Tibial nerve (tissue), 4 donors: ENCODE data around the gene KCNE3. TPM values are rescaled to one million over a fixed set of nuclear protein-coding genes. Genes with fewer than 3 reads are reported as not detected.
A peak's percentile ranks its signal among the peaks of the same experiment; 100 is the strongest.

Experiments
- DNase-seq, 2 donors: peaks; one replicate each; pipeline ENCODE4 v3.0.0-alpha.2; 2019; ENCODE audit warnings: low spot score in 2 of 2
- H3K27ac ChIP-seq, 4 donors: fragments of 200-600 bp; sonication (generic) in 3 of 4; one replicate each; pipeline ENCODE4 v1.5.1; 2017 to 2019; ENCODE audit warnings: mild to moderate bottlenecking in 1 of 4
- H3K27me3 ChIP-seq, 2 donors: fragments of 200-600 bp; sonication (generic) in 1 of 2; one replicate each; pipeline versions ENCODE4 v1.5.1 to v1.6.0; 2017 to 2019
- H3K36me3 ChIP-seq, 3 donors: fragments of 200-600 bp; sonication (generic); one replicate each; pipeline ENCODE4 v1.5.1; 2018 to 2019
- H3K4me1 ChIP-seq, 4 donors: fragments of 200-600 bp; sonication (generic) in 3 of 4; one replicate each; pipeline ENCODE4 v1.5.1; 2017 to 2019
- H3K4me3 ChIP-seq, 4 donors: fragments of 200-600 bp; sonication (generic) in 3 of 4; one replicate each; pipeline ENCODE4 v1.5.1; 2017 to 2019; ENCODE audit warnings: mild to moderate bottlenecking in 1 of 4, moderate library complexity in 1 of 4
- H3K9me3 ChIP-seq, 4 donors: fragments of 200-600 bp; sonication (generic) in 3 of 4; one replicate each; pipeline ENCODE4 v1.5.1; 2017 to 2019
- EP300 ChIP-seq, 2 donors: sonication (generic); formaldehyde crosslinking; IDR thresholded peaks; one replicate each; pipeline ENCODE4 v1.6.1; 2017; ENCODE audit warnings: antibody characterized with exemption in 2 of 2, mild to moderate bottlenecking in 1 of 2
- POLR2A ChIP-seq, 2 donors: fragments of 450-650 bp; IDR thresholded peaks; one replicate each; pipeline ENCODE4 v1.6.1; 2017; ENCODE audit warnings: antibody characterized with exemption in 2 of 2, mild to moderate bottlenecking in 2 of 2, moderate library complexity in 2 of 2
- WGBS, 2 donors: methylation state at CpG; one replicate each; pipeline ENCODE4 v1.1.5; 2018; 5-methylcytosine and 5-hydroxymethylcytosine counted together
- total RNA-seq, 4 donors: library from RNA; depleted of rRNA; stranded (reverse); fragments of >200 nt; gene quantifications; one replicate each; pipeline ENCODE4 v1.1.0, GENCODE V29; 2016
- TF ChIP-seq, protein P1 (sequence below), 5 experiments: fragments of 200-600 bp in 3 of 5; fragments of 450-650 bp in 2 of 5; sonication (generic) in 3 of 5; IDR thresholded peaks; one replicate each; pipeline ENCODE4 v1.5.1; 2016 to 2019; ENCODE audit warnings: antibody characterized with exemption in 5 of 5, mild to moderate bottlenecking in 3 of 5, moderate library complexity in 2 of 5

Gene KCNE3
- total RNA-seq, 4 donors from 2014 or later = 5.7 to 8.5 (median 6.7) TPM

DNA sequence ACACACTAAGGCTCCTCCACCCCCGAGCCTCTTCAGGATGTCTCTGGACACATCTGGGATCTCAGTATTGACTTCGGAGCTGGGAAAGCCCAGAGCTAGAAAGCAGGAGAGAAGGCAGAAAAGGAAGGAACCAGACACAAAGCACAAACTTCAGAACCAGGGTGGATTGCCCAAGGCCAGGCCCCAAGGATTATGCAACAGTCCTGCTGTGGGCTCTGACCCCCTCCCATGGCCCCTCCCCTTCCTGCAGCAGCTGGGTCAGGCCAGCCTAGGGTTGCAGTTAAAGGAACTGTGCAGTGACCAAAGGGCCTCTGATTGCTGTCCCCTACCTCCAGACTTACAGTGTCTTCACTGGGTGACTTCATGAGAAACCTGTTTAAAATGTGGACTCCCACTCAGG lies 5.3 kb downstream of the KCNE3 start:
- peak overlapping the region in 3 of 4 donors; percentile 64 to 80 (median 69) for H3K27ac ChIP-seq
- peak overlapping the region in 2 of 4 donors; percentile 12 to 33 for H3K4me3 ChIP-seq
- 64 to 76% methylated on average over 2 of the region's 2 CpGs for WGBS, 2 donors
- no peaks in the 10 kb centered on the region for H3K27me3 ChIP-seq
- TF ChIP-seq, protein P1, sequence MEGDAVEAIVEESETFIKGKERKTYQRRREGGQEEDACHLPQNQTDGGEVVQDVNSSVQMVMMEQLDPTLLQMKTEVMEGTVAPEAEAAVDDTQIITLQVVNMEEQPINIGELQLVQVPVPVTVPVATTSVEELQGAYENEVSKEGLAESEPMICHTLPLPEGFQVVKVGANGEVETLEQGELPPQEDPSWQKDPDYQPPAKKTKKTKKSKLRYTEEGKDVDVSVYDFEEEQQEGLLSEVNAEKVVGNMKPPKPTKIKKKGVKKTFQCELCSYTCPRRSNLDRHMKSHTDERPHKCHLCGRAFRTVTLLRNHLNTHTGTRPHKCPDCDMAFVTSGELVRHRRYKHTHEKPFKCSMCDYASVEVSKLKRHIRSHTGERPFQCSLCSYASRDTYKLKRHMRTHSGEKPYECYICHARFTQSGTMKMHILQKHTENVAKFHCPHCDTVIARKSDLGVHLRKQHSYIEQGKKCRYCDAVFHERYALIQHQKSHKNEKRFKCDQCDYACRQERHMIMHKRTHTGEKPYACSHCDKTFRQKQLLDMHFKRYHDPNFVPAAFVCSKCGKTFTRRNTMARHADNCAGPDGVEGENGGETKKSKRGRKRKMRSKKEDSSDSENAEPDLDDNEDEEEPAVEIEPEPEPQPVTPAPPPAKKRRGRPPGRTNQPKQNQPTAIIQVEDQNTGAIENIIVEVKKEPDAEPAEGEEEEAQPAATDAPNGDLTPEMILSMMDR (IDR thresholded peaks at IDR 0.05) = no peak
- TF ChIP-seq EP300 (IDR thresholded peaks at IDR 0.05) = peak in 1 of 2 donors; percentile 74
- H3K9me3 ChIP-seq = no peaks in the 10 kb centered on the region
- H3K4me1 ChIP-seq = peaks cover 0 to 24% (median 2%) of the 10 kb centered on the region in 4 donors
- peaks cover 0 to 19% (median 0%) of the 10 kb centered on the region in 3 donors for H3K36me3 ChIP-seq
- peak; percentile 39 to 73 for DNase-seq

DNA sequence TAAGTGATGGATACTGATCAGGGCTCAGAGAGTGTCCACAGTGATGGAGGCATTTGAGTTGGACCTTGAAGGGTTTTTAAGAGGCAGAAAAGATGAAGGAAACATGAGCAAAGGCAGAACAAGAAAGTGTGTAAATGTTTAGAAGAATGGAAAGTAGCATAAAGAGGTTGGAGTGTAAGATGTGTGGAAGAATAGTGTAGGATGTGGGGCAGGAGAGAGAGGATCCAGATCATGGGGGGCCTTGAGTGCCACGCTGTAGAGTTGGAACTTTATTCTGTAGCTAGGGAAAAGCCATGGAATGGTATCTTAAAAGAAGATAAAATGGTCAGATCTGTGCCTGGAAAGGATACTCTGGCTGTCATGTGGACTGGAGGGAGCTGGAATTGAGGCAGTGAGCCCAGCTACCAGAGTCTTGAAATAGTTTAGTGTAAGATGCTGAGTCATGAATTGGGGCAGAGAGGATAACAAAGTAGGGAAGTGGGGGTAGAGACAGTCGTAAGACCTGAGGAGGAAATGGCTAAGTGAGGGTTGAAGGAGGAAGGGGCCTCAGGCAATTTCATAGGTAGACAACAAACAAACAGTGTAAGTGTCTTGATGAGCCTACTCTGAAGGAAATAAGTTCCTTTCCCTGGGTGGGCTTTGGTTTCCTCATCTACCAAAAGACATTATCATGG lies 6.7 kb downstream of the KCNE3 start:
- peak overlapping the region in 1 of 4 donors; percentile 33 for H3K4me3 ChIP-seq
- peaks cover 0 to 17% (median 0%) of the 10 kb centered on the region in 4 donors for H3K4me1 ChIP-seq
- DNase-seq = no peak
- H3K36me3 ChIP-seq = peaks cover 0 to 25% (median 0%) of the 10 kb centered on the region in 3 donors
- peak overlapping the region in 3 of 4 donors; percentile 15 to 80 (median 52) for H3K27ac ChIP-seq
- no peaks in the 10 kb centered on the region for H3K9me3 ChIP-seq
- no peaks in the 10 kb centered on the region for H3K27me3 ChIP-seq
- WGBS, 2 donors = 79 to 82% methylated on average over 2 of the region's 2 CpGs
- TF ChIP-seq POLR2A (IDR thresholded peaks at IDR 0.05) (no peak), EP300 (IDR thresholded peaks at IDR 0.05) (peak in 1 of 2 donors; percentile 25)
- TF ChIP-seq, protein P1 (IDR thresholded peaks at IDR 0.05) = no peak

DNA sequence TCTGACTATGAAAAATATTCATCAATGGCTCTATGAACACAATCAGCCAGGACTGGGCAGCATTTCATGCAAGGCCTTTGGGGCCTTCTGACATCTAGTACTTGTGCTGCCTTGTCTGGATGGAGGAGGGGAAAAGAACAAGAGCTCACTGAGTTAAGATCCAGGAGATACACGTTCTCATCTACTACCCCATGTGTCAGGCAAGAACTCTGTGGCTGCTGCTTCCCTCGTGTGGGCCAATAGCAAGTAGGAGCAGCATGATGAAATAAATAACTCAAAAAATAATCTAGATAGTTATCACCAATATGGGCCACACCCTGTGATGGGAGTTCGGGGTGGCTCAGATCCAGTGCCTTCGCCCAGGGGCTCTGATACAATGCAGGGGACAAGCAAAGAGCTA lies 7.3 kb downstream of the KCNE3 start:
- peaks cover 0 to 25% (median 0%) of the 10 kb centered on the region in 3 donors for H3K36me3 ChIP-seq
- peaks cover 0 to 17% (median 0%) of the 10 kb centered on the region in 4 donors for H3K4me1 ChIP-seq
- no peaks in the 10 kb centered on the region for H3K27me3 ChIP-seq
- H3K9me3 ChIP-seq = no peaks in the 10 kb centered on the region
- no peak for DNase-seq
- TF ChIP-seq EP300 (IDR thresholded peaks at IDR 0.05) (no peak), POLR2A (IDR thresholded peaks at IDR 0.05) (no peak)
- TF ChIP-seq, protein P1 (IDR thresholded peaks at IDR 0.05) = no peak
- H3K4me3 ChIP-seq = no peak overlapping the region
- H3K27ac ChIP-seq = peak overlapping the region in 1 of 4 donors; percentile 42
- 80% methylated on average over 4 of the region's 4 CpGs for whole genome bisulfite sequencing, 2 donors

DNA sequence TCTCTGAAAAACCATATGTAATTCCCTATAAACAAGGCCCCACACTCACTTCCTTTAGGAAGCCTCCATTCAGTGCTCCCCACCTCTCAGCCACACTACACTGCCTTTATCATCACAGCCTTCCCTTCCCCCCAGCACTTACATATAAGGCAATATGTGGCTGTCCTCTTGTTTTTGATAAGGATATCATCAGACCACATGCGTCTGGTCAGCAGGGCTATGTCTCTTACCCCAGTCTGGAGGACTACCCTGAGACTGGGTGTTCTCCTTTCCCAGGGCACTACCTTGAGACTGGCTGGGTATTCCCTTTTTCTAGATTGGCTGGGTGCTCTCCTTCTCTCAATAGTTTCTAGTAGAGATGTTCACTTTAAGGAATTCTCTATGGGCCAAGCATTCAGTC lies 7.8 kb downstream of the KCNE3 start:
- Histone ChIP-seq H3K4me1 (peaks cover 0 to 17% (median 0%) of the 10 kb centered on the region in 4 donors), H3K36me3 (peaks cover 0 to 25% (median 0%) of the 10 kb centered on the region in 3 donors), H3K4me3 (no peak overlapping the region), H3K9me3 (no peaks in the 10 kb centered on the region), H3K27me3 (no peaks in the 10 kb centered on the region), H3K27ac (no peak overlapping the region)
- 0 to 50% methylated on average over 1 of the region's 1 CpG for WGBS, 2 donors
- TF ChIP-seq, protein P1 (IDR thresholded peaks at IDR 0.05) = no peak
- TF ChIP-seq POLR2A (IDR thresholded peaks at IDR 0.05) (no peak), EP300 (IDR thresholded peaks at IDR 0.05) (no peak)
- DNase-seq = no peak

DNA sequence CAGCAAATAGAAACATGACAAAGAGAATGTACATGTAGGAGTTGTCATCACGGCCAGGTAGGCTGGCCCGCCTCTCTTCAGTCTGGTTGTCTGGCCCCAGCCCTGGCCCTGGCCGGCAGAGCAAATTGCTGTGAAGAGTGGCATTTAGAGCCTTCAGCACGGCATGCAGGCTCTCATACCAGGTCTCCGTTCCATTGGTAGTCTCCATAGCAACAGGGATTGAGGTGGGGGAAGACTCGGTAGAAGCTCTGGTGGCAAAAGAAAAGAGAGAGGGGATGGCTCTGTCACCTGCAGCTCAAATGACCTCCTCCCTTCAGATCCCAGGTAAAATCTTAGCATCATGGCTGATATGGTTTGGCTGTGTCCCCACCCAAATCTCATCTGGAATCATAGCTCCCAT lies 10.0 kb downstream of the KCNE3 start:
- Histone ChIP-seq H3K4me3 (no peak overlapping the region), H3K27me3 (no peaks in the 10 kb centered on the region), H3K36me3 (peaks cover 0 to 25% (median 0%) of the 10 kb centered on the region in 3 donors), H3K4me1 (peaks cover 0 to 11% (median 0%) of the 10 kb centered on the region in 4 donors), H3K27ac (no peak overlapping the region), H3K9me3 (no peaks in the 10 kb centered on the region)
- DNase-seq = no peak
- WGBS, 2 donors = 78 to 80% methylated on average over 6 of the region's 6 CpGs
- TF ChIP-seq POLR2A (IDR thresholded peaks at IDR 0.05) (no peak), EP300 (IDR thresholded peaks at IDR 0.05) (no peak)
- TF ChIP-seq, protein P1 (IDR thresholded peaks at IDR 0.05) = no peak
